ENCODE results near the gene MBD6. TPM values are rescaled to one million over a fixed set of nuclear protein-coding genes. Genes with fewer than 3 reads are reported as not detected.

The MBD6 gene
- polyA plus RNA-seq, 2 of the 4 experiments (the other 2 are of a cell fraction): 4.6 to 24.2 TPM

GRCh38 chr12:57514720-57515407 is 7.8 kb upstream of the MBD6 start:
- no peak overlapping the region for H3K4me2 ChIP-seq
- FAIRE-seq: no peak
- no peak overlapping the region for H3K4me3 ChIP-seq
- no peak overlapping the region for H3K27ac ChIP-seq
- no peaks in the 10 kb centered on the region for H3K9me3 ChIP-seq
- ChIA-PET POLR2A (interaction anchor here (0.6 to 1.0 kb wide), 2 partner anchors 15 to 78 kb away, joined by 3 read pairs; no protein-coding TSS in a partner anchor), CTCF (interaction anchor here (1.1 to 3.0 kb wide), 7 partner anchors 10 to 52 kb away, joined by 3 to 15 read pairs (median 4); no protein-coding TSS in a partner anchor)
- DNase-seq (ENCODE audit: low read depth in 1 of 2, low spot score in 1 of 2): no peak
- TF ChIP-seq MAZ (IDR thresholded peaks at IDR 0.05; ENCODE audit: borderline replicate concordance, low read depth, low read length): no peak
- 0 out of 2 replicates have a peak, but pooled peaks have one; percentile 17 for TF ChIP-seq POLR2AphosphoS2 (conservative IDR thresholded peaks at IDR 0.05; ENCODE audit: low read length)
- TF ChIP-seq CBX2 (IDR thresholded peaks at IDR 0.05; ENCODE audit: borderline replicate concordance, low read depth): no peak
- H3K4me1 ChIP-seq: peaks cover 27% of the 10 kb centered on the region
- WGBS (ENCODE audit: missing lambda C conversion rate): 93% methylated on average over 9 of the region's 9 CpGs
- 0 out of 6 replicates have a peak, but pooled peaks of 1 of the 2 experiments have one; percentile 4 for ATAC-seq

- 84% methylated on average over 3 of the region's 3 CpGs for WGBS (ENCODE audit: missing lambda C conversion rate)
- ChIA-PET POLR2A (interaction anchor here (0.6 to 1.0 kb wide), 2 partner anchors 15 to 78 kb away, joined by 3 read pairs; no protein-coding TSS in a partner anchor), CTCF (interaction anchor here (0.7 to 3.0 kb wide), 10 partner anchors 11 to 53 kb away, joined by 3 to 15 read pairs (median 4); no protein-coding TSS in a partner anchor)
- FAIRE-seq (no peak), ATAC-seq (no peak), DNase-seq (ENCODE audit: low read depth in 1 of 2, low spot score in 1 of 2) (no peak)
- H3K27ac ChIP-seq: no peak overlapping the region
- TF ChIP-seq HOXA7 (CRISPR knock-in tag; IDR thresholded peaks at IDR 0.05) (0 out of 2 replicates have a peak, but pooled peaks have one; percentile 67), MAFK (IDR thresholded peaks at IDR 0.05; ENCODE audit: partially characterized antibody) (no peak), POLR2AphosphoS2 (conservative IDR thresholded peaks at IDR 0.05; ENCODE audit: low read length) (0 out of 2 replicates have a peak, but pooled peaks have one; percentile 16)
- H3K4me2 ChIP-seq: no peak overlapping the region
- H3K4me3 ChIP-seq: no peak overlapping the region
- H3K9me3 ChIP-seq: no peaks in the 10 kb centered on the region
- peaks cover 27% of the 10 kb centered on the region for H3K4me1 ChIP-seq
Observed at GRCh38 chr12:57515408-57515933, 7.2 kb upstream of the MBD6 start.

GRCh38 chr12:57515934-57516541 is 6.6 kb upstream of the MBD6 start:
- H3K4me3 ChIP-seq: no peak overlapping the region
- peak; percentile 70; the same call in 1 of the 2 replicates for TF ChIP-seq HOXA7 (CRISPR knock-in tag; IDR thresholded peaks at IDR 0.05)
- peak in 1 of 2 experiments; percentile 26; a peak in 2 of 5 replicates for TF ChIP-seq JUN (IDR thresholded peaks at IDR 0.05)
- no peak for TF ChIP-seq CBX2 (IDR thresholded peaks at IDR 0.05; ENCODE audit: borderline replicate concordance, low read depth)
- no peak for TF ChIP-seq EHMT2 (IDR thresholded peaks at IDR 0.05; ENCODE audit: low read depth)
- TF ChIP-seq CHD4 (IDR thresholded peaks at IDR 0.05; ENCODE audit: borderline replicate concordance): no peak
- H3K4me1 ChIP-seq: peaks cover 30% of the 10 kb centered on the region
- no peak overlapping the region for H3K4me2 ChIP-seq
- no peaks in the 10 kb centered on the region for H3K9me3 ChIP-seq
- FAIRE-seq (no peak), DNase-seq (ENCODE audit: low read depth in 1 of 2, low spot score in 1 of 2) (no peak), ATAC-seq (no peak)
- ChIA-PET CTCF (interaction anchor here (0.7 to 3.0 kb wide), 11 partner anchors 11 to 1326 kb away, joined by 3 to 15 read pairs (median 3); partner anchors contain the start of gene GLI1), POLR2A (interaction anchor here (1.0 kb wide), 1 partner anchor 16 kb away, joined by 3 read pairs; no protein-coding TSS in a partner anchor)
- WGBS (ENCODE audit: missing lambda C conversion rate): 91% methylated on average over 11 of the region's 11 CpGs
- no peak overlapping the region for H3K27ac ChIP-seq

GRCh38 chr12:57516617-57517153 is 5.9 kb upstream of the MBD6 start:
- H3K4me3 ChIP-seq: no peak overlapping the region
- no peaks in the 10 kb centered on the region for H3K9me3 ChIP-seq
- peak overlapping the region in 1 of 2 experiments; percentile 49; a peak in 3 of 6 replicates for H3K27ac ChIP-seq
- CTCF ChIA-PET: interaction anchor here (0.7 to 3.0 kb wide), 10 partner anchors 14 to 1327 kb away, joined by 3 to 15 read pairs (median 3); partner anchors contain the start of gene GLI1
- peaks cover 36% of the 10 kb centered on the region for H3K4me1 ChIP-seq
- 94% methylated on average over 11 of the region's 11 CpGs for WGBS (ENCODE audit: missing lambda C conversion rate)
- FAIRE-seq: no peak
- peak overlapping the region; percentile 91 for H3K4me2 ChIP-seq
- no peak for ATAC-seq
- no peak for DNase-seq (ENCODE audit: low read depth in 1 of 2, low spot score in 1 of 2)
- POLR2A ChIA-PET: no interaction called here
- TF ChIP-seq HOXB5 (CRISPR knock-in tag; IDR thresholded peaks at IDR 0.05): no peak
- no peak for TF ChIP-seq RNF2 (IDR thresholded peaks at IDR 0.05; ENCODE audit: borderline replicate concordance, low read depth)
- TF ChIP-seq FOSB (CRISPR knock-in tag; IDR thresholded peaks at IDR 0.05): no peak
- no peak for TF ChIP-seq EHMT2 (IDR thresholded peaks at IDR 0.05; ENCODE audit: low read depth)
- TF ChIP-seq RARB (CRISPR knock-in tag; IDR thresholded peaks at IDR 0.05): no peak
- TF ChIP-seq PHF8 (IDR thresholded peaks at IDR 0.05; ENCODE audit: borderline replicate concordance, low read depth): no peak
- TF ChIP-seq REST (IDR thresholded peaks at IDR 0.05): no peak
- no peak for TF ChIP-seq JUN (IDR thresholded peaks at IDR 0.05)
- no peak for TF ChIP-seq BHLHE40 (IDR thresholded peaks at IDR 0.05; ENCODE audit: low read depth, low read length)
- no peak for TF ChIP-seq KDM1A (IDR thresholded peaks at IDR 0.05; ENCODE audit: low read depth)
- TF ChIP-seq MAX (IDR thresholded peaks at IDR 0.05): no peak
- no peak for TF ChIP-seq CBX8 (IDR thresholded peaks at IDR 0.05)
- TF ChIP-seq SMC3 (IDR thresholded peaks at IDR 0.05): no peak
- TF ChIP-seq CTCF (IDR thresholded peaks at IDR 0.05): no peak
- TF ChIP-seq POLR2AphosphoS2 (conservative IDR thresholded peaks at IDR 0.05; ENCODE audit: low read length): no peak

Measured in A549 (cell line).